ENCODE data around the gene MYBPC1. TPM values are rescaled to one million over a fixed set of nuclear protein-coding genes. Genes with fewer than 3 reads are reported as not detected.
A peak's percentile ranks its signal among the peaks of the same experiment; 100 is the strongest.

MYBPC1 gene
- total and polyA plus RNA-seq, 7 donors: 1,084 to 7,509 (median 4,088) TPM

DNA sequence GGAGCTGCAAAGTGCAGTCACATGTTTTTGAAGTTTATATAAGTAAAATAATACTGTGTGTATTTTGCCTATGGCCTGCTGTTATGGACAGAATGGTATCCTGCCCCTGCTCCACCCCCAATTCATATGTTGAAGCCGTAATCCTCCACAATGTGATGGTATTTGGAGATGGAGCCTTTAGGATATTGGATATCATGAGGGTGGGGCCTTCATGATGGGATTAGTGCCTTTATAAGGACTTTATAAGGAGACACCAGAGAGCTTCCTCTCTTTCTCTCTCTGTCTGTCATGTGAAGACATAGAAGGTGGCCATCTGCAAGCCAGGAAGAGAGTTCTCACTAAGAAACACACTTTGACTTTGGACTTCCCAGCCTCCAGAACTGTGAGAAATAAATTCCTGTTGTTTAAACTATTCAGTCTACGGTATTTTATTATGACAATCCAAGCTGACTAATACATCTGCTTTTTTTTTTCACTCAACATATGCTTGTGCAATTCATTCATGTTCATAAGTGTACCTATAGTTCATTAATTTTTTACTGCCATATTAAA, 99.6 kb downstream of the MYBPC1 start:
- WGBS, 3 donors: 88 to 95% (median 94%) methylated on average over 2 of the region's 2 CpGs
- Histone ChIP-seq H3K27me3 (ENCODE audit: insufficient read depth in 3 of 3, low read length in 2 of 3) (no peaks in the 10 kb centered on the region), H3K4me1 (peaks cover 16% of the 10 kb centered on the region), H3K27ac (peak overlapping the region; percentile 37), H3K4me3 (no peak overlapping the region), H3K36me3 (ENCODE audit: insufficient read depth in 1 of 2, low read depth in 1 of 2) (no peaks in the 10 kb centered on the region), H3K9me3 (peaks cover 5% of the 10 kb centered on the region)
- ATAC-seq (no peak), DNase-seq (no peak)
- intact Hi-C loops (cut with DNase I): loop anchor here in 1 of 2 donors (10.0 kb wide), 2 partner anchors 200 to 290 kb away; partner anchors contain the start of gene ARL1
- TF ChIP-seq, protein P1, sequence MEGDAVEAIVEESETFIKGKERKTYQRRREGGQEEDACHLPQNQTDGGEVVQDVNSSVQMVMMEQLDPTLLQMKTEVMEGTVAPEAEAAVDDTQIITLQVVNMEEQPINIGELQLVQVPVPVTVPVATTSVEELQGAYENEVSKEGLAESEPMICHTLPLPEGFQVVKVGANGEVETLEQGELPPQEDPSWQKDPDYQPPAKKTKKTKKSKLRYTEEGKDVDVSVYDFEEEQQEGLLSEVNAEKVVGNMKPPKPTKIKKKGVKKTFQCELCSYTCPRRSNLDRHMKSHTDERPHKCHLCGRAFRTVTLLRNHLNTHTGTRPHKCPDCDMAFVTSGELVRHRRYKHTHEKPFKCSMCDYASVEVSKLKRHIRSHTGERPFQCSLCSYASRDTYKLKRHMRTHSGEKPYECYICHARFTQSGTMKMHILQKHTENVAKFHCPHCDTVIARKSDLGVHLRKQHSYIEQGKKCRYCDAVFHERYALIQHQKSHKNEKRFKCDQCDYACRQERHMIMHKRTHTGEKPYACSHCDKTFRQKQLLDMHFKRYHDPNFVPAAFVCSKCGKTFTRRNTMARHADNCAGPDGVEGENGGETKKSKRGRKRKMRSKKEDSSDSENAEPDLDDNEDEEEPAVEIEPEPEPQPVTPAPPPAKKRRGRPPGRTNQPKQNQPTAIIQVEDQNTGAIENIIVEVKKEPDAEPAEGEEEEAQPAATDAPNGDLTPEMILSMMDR (IDR thresholded peaks at IDR 0.05): no peak

- intact Hi-C loops (cut with DNase I): loop anchor here in 1 of 2 donors (10.0 kb wide), 2 partner anchors 200 to 290 kb away; partner anchors contain the start of gene ARL1
- TF ChIP-seq, protein P1 (IDR thresholded peaks at IDR 0.05): no peak
- ATAC-seq (no peak), DNase-seq (no peak)
- peaks cover 5% of the 10 kb centered on the region for H3K9me3 ChIP-seq
- H3K27me3 ChIP-seq (ENCODE audit: insufficient read depth in 3 of 3, low read length in 2 of 3): no peaks in the 10 kb centered on the region
- H3K36me3 ChIP-seq (ENCODE audit: insufficient read depth in 1 of 2, low read depth in 1 of 2): no peaks in the 10 kb centered on the region
- H3K4me3 ChIP-seq: no peak overlapping the region
- 84 to 98% (median 87%) methylated on average over 2 of the region's 2 CpGs for whole genome bisulfite sequencing, 3 donors
- peak overlapping the region; percentile 97 for H3K27ac ChIP-seq
- peaks cover 23% of the 10 kb centered on the region for H3K4me1 ChIP-seq
Measured at GRCh38 chr12:101694986-101695385, 100.2 kb downstream of the MYBPC1 start.

GRCh38 chr12:101695706-101696105, 100.9 kb downstream of the MYBPC1 start:
- peaks cover 28% of the 10 kb centered on the region for H3K4me1 ChIP-seq
- TF ChIP-seq, protein P1 (IDR thresholded peaks at IDR 0.05): no peak
- peaks cover 5% of the 10 kb centered on the region for H3K9me3 ChIP-seq
- WGBS, 3 donors: 52 to 78% (median 76%) methylated on average over 1 of the region's 1 CpG
- intact Hi-C loops (cut with DNase I): loop anchor here in 1 of 2 donors (10.0 kb wide), 2 partner anchors 201 to 291 kb away; partner anchors contain the start of gene ARL1
- H3K4me3 ChIP-seq: peak overlapping the region; percentile 96
- peak overlapping the region; percentile 97 for H3K27ac ChIP-seq
- ATAC-seq (no peak), DNase-seq (no peak)
- no peaks in the 10 kb centered on the region for H3K36me3 ChIP-seq (ENCODE audit: insufficient read depth in 1 of 2, low read depth in 1 of 2)
- no peaks in the 10 kb centered on the region for H3K27me3 ChIP-seq (ENCODE audit: insufficient read depth in 3 of 3, low read length in 2 of 3)

DNA sequence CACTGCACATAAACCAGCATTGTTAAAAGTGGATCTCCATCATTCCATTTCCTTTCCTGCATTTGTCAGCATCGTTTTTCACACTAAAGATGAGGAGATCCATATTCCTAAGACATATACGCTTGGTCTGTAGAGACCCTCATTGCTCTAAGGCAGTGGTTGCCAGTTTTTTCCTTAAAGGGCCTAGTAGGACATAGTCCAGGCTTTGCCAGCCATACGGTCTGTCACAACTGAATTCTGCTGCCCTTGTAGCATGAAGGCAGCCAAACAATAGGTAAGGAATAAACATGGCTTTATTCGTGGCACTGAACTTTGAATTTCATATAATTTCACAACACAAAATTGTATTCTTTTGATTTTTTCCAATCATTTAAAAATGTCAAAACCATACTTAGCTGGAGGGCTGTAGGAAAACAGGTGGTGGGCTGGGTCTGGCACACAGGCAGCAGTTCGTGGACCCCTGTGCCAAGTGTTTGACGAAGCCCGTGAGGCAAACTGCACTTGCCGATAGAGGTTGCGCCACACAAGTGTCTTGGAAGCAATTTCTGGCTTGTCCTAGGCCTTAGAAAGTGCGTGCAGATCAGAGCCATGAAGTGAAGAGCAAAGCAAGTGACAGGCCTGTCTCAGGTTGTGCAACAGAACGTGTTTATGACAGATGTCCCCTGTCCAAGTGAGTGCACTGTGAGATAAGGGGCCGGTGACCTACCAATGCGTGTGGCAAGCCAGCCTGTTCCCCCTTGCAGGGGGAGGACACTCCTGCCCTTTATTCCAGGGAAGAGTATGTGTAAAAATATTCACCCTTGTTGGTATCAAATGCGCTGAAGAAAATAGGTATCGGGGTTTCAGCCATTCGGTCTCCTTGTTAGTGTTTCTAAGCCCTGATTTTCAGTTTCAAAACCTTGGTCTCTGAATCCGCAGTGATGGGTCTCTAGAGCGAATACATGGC, 101.8 kb downstream of the MYBPC1 start:
- intact Hi-C loops (cut with DNase I): loop anchor here in 1 of 2 donors (10.0 kb wide), 2 partner anchors 202 to 292 kb away; partner anchors contain the start of gene ARL1
- no peaks in the 10 kb centered on the region for H3K36me3 ChIP-seq (ENCODE audit: insufficient read depth in 1 of 2, low read depth in 1 of 2)
- ATAC-seq (peak; percentile 81 to 87 (median 83)), DNase-seq (peak; percentile 67 to 84)
- 21 to 27% (median 22%) methylated on average over 18 of the region's 18 CpGs for WGBS, 3 donors
- H3K27me3 ChIP-seq (ENCODE audit: insufficient read depth in 3 of 3, low read length in 2 of 3): no peaks in the 10 kb centered on the region
- H3K4me1 ChIP-seq: peaks cover 36% of the 10 kb centered on the region
- H3K9me3 ChIP-seq: peaks cover 5% of the 10 kb centered on the region
- peak overlapping the region; percentile 96 for H3K4me3 ChIP-seq
- TF ChIP-seq, protein P1 (IDR thresholded peaks at IDR 0.05): no peak
- peak overlapping the region; percentile 97 for H3K27ac ChIP-seq
